WTC11 (cell line): ENCODE data around the gene ANO1. TPM values are rescaled to one million over a fixed set of nuclear protein-coding genes. Genes with fewer than 3 reads are reported as not detected.

Experiments used
- ATAC-seq: fragments of 200-7000 bp; cut with Tn5 transposase; 2 replicates; pipeline ENCODE4 v1.10.0; 2021; ENCODE audit warnings: mild to moderate bottlenecking, moderate library complexity
- CTCF ChIA-PET: fragments of 300-600 bp; sonication (Branson Sonifier 250); formaldehyde crosslinking; loops from one replicate; lab custom pipeline; 2021; ENCODE audit warnings: antibody characterized with exemption; lab: Charles Lee
- POLR2A ChIA-PET: fragments of 350-600 bp; sonication (Branson Sonifier 250); formaldehyde crosslinking; loops from one replicate; lab custom pipeline; 2021; ENCODE audit warnings: antibody characterized with exemption; lab: Charles Lee
- DNase-seq: peaks from one replicate; pipeline ENCODE4 v3.0.0; 2021; ENCODE audit warnings: low spot score
- H3K27ac Mint-ChIP-seq: 2 replicates; pipeline ENCODE4 v1.8.0; 2021; ENCODE audit warnings: mixed read lengths
- H3K27me3 Mint-ChIP-seq: 2 replicates; pipeline ENCODE4 v1.8.0; 2021; ENCODE audit warnings: low read depth, mild to moderate bottlenecking, moderate library complexity, mixed read lengths
- H3K36me3 Mint-ChIP-seq: 2 replicates; pipeline ENCODE4 v1.8.0; 2021; ENCODE audit warnings: mixed read lengths
- H3K4me1 Mint-ChIP-seq: 2 replicates; pipeline ENCODE4 v1.8.0; 2022; ENCODE audit warnings: mixed read lengths
- H3K4me3 Mint-ChIP-seq: 2 replicates; pipeline ENCODE4 v1.8.0; 2021; ENCODE audit warnings: mild to moderate bottlenecking, moderate library complexity, mixed read lengths
- H3K9me3 Mint-ChIP-seq: 2 replicates; pipeline ENCODE4 v1.8.0; 2021; ENCODE audit warnings: mixed read lengths
- ATF1 ChIP-seq: sonication (generic); formaldehyde crosslinking; IDR thresholded peaks from 2 replicates; pipeline ENCODE4 v1.8.1; 2023; ENCODE audit warnings: mild to moderate bottlenecking, moderate library complexity, missing genetic modification reagents
- E2F1 ChIP-seq: sonication (generic); formaldehyde crosslinking; IDR thresholded peaks from 2 replicates; pipeline ENCODE4 v1.8.0; 2022; ENCODE audit warnings: mild to moderate bottlenecking, missing genetic modification reagents
- E2F5 ChIP-seq: sonication (generic); formaldehyde crosslinking; IDR thresholded peaks from 2 replicates; pipeline ENCODE4 v1.8.1; 2022; ENCODE audit warnings: mild to moderate bottlenecking, moderate library complexity, missing genetic modification reagents
- ESRRA ChIP-seq: sonication (generic); formaldehyde crosslinking; IDR thresholded peaks from 2 replicates; pipeline ENCODE4 v1.8.1; 2022; ENCODE audit warnings: mild to moderate bottlenecking, missing genetic modification reagents, borderline replicate concordance
- FOXJ3 ChIP-seq: sonication (generic); formaldehyde crosslinking; IDR thresholded peaks from 2 replicates; pipeline ENCODE4 v1.9.0; 2021; ENCODE audit warnings: missing genetic modification reagents, mild to moderate bottlenecking, borderline replicate concordance
- FOXK1 ChIP-seq: sonication (generic); formaldehyde crosslinking; IDR thresholded peaks from 2 replicates; pipeline ENCODE4 v1.8.0; 2022; ENCODE audit warnings: mild to moderate bottlenecking, moderate library complexity, missing genetic modification reagents
- MXD4 ChIP-seq: fragments of 250-450 bp; sonication (Bioruptor Pico); IDR thresholded peaks from 2 replicates; pipeline ENCODE4 v1.8.0; 2021; ENCODE audit warnings: mild to moderate bottlenecking, moderate library complexity, borderline replicate concordance
- RELA ChIP-seq: sonication (generic); formaldehyde crosslinking; IDR thresholded peaks from 2 replicates; pipeline ENCODE4 v1.8.1; 2022; ENCODE audit warnings: missing genetic modification reagents, mild to moderate bottlenecking, borderline replicate concordance
- RORB ChIP-seq: fragments of 250-450 bp; sonication (Bioruptor Pico); IDR thresholded peaks from 2 replicates; pipeline ENCODE4 v1.9.0; 2021; ENCODE audit warnings: mild to moderate bottlenecking
- SMAD4 ChIP-seq: sonication (generic); formaldehyde crosslinking; IDR thresholded peaks from 2 replicates; pipeline ENCODE4 v1.8.0; 2022; ENCODE audit warnings: mild to moderate bottlenecking, missing genetic modification reagents
- SP1 ChIP-seq: sonication (generic); formaldehyde crosslinking; conservative IDR thresholded peaks from 2 replicates; pipeline ENCODE4 v1.8.1; 2022; ENCODE audit warnings: missing genetic modification reagents
- TCF7 ChIP-seq: sonication (generic); formaldehyde crosslinking; IDR thresholded peaks from 2 replicates; pipeline ENCODE4 v1.8.0; 2022; ENCODE audit warnings: mild to moderate bottlenecking, low read depth, missing genetic modification reagents, moderate library complexity
- TEAD1 ChIP-seq: sonication (generic); formaldehyde crosslinking; IDR thresholded peaks from 2 replicates; pipeline ENCODE4 v1.8.0; 2022; ENCODE audit warnings: mild to moderate bottlenecking, missing genetic modification reagents
- TP53 ChIP-seq: sonication (generic); formaldehyde crosslinking; IDR thresholded peaks from 2 replicates; pipeline ENCODE4 v1.8.1; 2023; ENCODE audit warnings: mild to moderate bottlenecking, missing genetic modification reagents
- USF1 ChIP-seq: sonication (generic); formaldehyde crosslinking; IDR thresholded peaks from 2 replicates; pipeline ENCODE4 v1.8.0; 2022; ENCODE audit warnings: mild to moderate bottlenecking, missing genetic modification reagents
- ZBTB21 ChIP-seq: sonication (generic); formaldehyde crosslinking; IDR thresholded peaks from 2 replicates; pipeline ENCODE4 v1.8.1; 2023; ENCODE audit warnings: mild to moderate bottlenecking, missing genetic modification reagents, borderline replicate concordance
- ZNF423 ChIP-seq: fragments of 250-450 bp; sonication (Bioruptor Pico); IDR thresholded peaks from 2 replicates; pipeline ENCODE4 v2.1.2; 2022; ENCODE audit warnings: mild to moderate bottlenecking, moderate library complexity
- total RNA-seq: library from RNA; stranded (reverse); gene quantifications from 3 replicates; pipeline ENCODE4 v1.2.3, GENCODE V29; 2021
- TF ChIP-seq, protein P1 (sequence below): sonication (generic); formaldehyde crosslinking; IDR thresholded peaks from 2 replicates; pipeline ENCODE4 v1.8.1; 2022; ENCODE audit warnings: low read depth, missing genetic modification reagents, borderline replicate concordance
- TF ChIP-seq, protein P2 (sequence below): sonication (generic); formaldehyde crosslinking; IDR thresholded peaks from 2 replicates; pipeline ENCODE4 v1.8.0; 2022; ENCODE audit warnings: mild to moderate bottlenecking, missing genetic modification reagents
- TF ChIP-seq, protein P3 (sequence below): sonication (generic); formaldehyde crosslinking; IDR thresholded peaks from 2 replicates; pipeline ENCODE4 v1.8.0; 2023; ENCODE audit warnings: missing genetic modification reagents

The ANO1 gene
- total RNA-seq, 1 experiment from 2014 or later: 4.1 TPM

GRCh38 chr11:70030412-70030811 lies 47.7 kb upstream of the ANO1 start:
- no peak overlapping the region for H3K27ac Mint-ChIP-seq
- H3K4me3 Mint-ChIP-seq: no peak overlapping the region
- ChIA-PET POLR2A (no interaction called here), CTCF (interaction anchor here (0.9 to 2.9 kb wide), 3 partner anchors 83 to 166 kb away, joined by 3 to 9 read pairs (median 4); no protein-coding TSS in a partner anchor)
- H3K9me3 Mint-ChIP-seq: no peaks in the 10 kb centered on the region
- no peak for DNase-seq
- TF ChIP-seq E2F5 (CRISPR knock-in tag) (no peak), ZNF423 (CRISPR knock-in tag) (no peak), TEAD1 (no peak), TP53 (CRISPR knock-in tag) (no peak), MXD4 (CRISPR knock-in tag) (no peak), RORB (CRISPR knock-in tag) (no peak), ESRRA (CRISPR knock-in tag) (no peak), SP1 (no peak), ZBTB21 (no peak), E2F1 (CRISPR knock-in tag) (no peak), TCF7 (no peak), FOXK1 (CRISPR knock-in tag) (no peak)
- TF ChIP-seq, protein P1, sequence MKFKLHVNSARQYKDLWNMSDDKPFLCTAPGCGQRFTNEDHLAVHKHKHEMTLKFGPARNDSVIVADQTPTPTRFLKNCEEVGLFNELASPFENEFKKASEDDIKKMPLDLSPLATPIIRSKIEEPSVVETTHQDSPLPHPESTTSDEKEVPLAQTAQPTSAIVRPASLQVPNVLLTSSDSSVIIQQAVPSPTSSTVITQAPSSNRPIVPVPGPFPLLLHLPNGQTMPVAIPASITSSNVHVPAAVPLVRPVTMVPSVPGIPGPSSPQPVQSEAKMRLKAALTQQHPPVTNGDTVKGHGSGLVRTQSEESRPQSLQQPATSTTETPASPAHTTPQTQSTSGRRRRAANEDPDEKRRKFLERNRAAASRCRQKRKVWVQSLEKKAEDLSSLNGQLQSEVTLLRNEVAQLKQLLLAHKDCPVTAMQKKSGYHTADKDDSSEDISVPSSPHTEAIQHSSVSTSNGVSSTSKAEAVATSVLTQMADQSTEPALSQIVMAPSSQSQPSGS: no peak
- TF ChIP-seq, protein P2, sequence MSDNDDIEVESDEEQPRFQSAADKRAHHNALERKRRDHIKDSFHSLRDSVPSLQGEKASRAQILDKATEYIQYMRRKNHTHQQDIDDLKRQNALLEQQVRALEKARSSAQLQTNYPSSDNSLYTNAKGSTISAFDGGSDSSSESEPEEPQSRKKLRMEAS (CRISPR knock-in tag): no peak
- TF ChIP-seq, protein P3, sequence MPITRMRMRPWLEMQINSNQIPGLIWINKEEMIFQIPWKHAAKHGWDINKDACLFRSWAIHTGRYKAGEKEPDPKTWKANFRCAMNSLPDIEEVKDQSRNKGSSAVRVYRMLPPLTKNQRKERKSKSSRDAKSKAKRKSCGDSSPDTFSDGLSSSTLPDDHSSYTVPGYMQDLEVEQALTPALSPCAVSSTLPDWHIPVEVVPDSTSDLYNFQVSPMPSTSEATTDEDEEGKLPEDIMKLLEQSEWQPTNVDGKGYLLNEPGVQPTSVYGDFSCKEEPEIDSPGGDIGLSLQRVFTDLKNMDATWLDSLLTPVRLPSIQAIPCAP (CRISPR knock-in tag): no peak
- no peaks in the 10 kb centered on the region; the same call in 1 of the 2 replicates for H3K27me3 Mint-ChIP-seq
- peaks cover 10% of the 10 kb centered on the region for H3K4me1 Mint-ChIP-seq
- no peak for ATAC-seq
- H3K36me3 Mint-ChIP-seq: no peaks in the 10 kb centered on the region

DNA sequence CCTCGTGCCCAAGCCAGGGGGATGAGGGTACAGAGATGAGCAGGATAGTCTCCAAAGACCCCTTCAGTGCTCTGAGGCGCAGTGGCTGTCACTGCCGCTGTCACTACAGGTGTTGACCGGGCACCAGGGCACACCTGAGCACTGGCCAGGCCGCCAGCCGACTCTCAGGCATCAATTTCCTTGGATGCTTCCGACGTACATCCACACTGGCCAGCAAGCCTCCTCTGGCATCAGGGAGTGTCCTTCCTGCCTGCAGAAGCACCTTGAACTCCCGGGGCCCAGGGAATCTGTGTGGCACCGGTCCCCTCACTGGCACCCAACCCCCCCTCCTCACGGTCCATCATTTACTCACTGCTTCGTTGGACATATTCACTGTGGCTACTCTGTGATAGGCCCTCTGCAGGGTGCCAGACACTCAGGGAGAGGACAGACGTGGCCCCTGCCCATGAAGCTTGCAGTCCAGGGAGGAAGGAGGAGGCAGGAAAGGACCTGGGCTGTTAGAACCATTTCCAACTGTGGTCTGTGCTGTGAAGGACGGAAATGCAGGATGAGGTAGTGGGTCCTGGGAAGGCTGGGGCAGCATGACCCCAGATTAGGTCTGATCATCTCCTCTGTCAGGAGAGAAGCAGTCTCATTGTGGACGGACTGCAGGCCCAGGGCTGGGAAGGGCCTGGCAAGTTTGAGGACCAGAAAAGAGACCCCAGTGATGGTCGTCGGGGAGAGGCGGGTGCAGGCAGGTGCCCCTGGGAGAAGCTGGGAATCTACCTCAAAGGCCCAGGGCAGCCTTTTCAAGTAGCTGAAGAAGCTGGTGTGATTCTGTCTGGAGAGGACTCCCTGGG lies 46.3 kb upstream of the ANO1 start:
- Mint-ChIP-seq H3K36me3 (no peaks in the 10 kb centered on the region), H3K27ac (no peak overlapping the region), H3K9me3 (peaks cover 5% of the 10 kb centered on the region), H3K27me3 (no peaks in the 10 kb centered on the region; the same call in 1 of the 2 replicates), H3K4me1 (peaks cover 10% of the 10 kb centered on the region), H3K4me3 (no peak overlapping the region)
- ChIA-PET CTCF (no interaction called here), POLR2A (no interaction called here)
- no peak for DNase-seq
- no peak for ATAC-seq
- TF ChIP-seq MXD4 (CRISPR knock-in tag) (no peak), FOXJ3 (CRISPR knock-in tag) (no peak), ATF1 (CRISPR knock-in tag) (no peak), RELA (no peak), USF1 (CRISPR knock-in tag) (no peak), SMAD4 (CRISPR knock-in tag) (no peak)
